Measurements from ENCODE around the gene EMILIN3. TPM values are rescaled to one million over a fixed set of nuclear protein-coding genes. Genes with fewer than 3 reads are reported as not detected.
"Not testable (repeated sequence)": the region's sequence is repeated elsewhere in the genome, so short reads cannot be mapped to it uniquely, and the experiment has no call there.

Gene EMILIN3
- polyA plus RNA-seq, 1 experiment, result 0.12 TPM

DNA sequence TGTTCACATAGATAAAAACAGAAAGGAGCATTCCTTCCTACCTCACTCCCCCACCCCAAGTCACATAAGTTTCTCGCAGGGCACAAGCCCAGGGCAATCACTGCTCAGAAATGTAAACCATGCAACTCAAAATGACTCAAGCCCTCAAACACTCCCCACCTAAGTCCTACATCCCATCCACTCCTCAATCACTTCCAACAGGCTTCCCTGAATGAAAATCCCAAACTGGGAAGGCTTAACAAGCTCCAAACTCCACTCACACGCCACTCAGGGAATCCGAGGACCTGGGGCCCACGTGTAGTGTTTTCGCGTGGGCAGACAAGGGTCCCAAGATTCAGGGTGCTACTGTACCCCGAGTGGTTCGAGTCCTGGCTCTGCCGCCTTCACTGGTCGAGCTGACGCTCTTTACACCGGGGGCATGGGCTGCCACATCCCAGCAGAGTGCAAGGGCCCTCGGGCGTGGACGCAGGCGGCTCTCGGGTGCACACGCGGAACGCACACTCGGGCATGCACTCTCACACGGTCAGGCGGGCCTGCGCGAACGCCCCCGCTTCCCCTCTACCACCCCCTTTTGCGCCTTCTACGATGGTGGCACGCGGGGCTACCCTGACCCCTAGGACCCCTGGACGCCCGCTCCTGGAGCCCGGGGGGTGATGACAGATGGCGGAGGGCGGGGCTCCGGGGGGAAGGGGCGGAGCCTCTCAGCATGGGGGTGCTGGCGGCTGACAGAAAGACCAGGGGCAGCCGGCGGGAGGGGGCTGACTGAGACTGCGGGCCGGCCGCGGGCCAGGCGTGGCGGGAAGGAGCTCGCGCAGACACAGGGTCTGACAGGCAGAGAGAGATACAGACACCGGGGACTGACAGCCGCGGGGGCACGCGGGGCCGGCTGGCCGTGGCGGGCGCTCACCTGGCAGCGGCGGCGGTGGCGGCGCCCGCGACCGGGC lies 49.7 kb downstream of the EMILIN3 start:
- DNase-seq (ENCODE audit: low read depth, low spot score), result peak; percentile 80

DNA sequence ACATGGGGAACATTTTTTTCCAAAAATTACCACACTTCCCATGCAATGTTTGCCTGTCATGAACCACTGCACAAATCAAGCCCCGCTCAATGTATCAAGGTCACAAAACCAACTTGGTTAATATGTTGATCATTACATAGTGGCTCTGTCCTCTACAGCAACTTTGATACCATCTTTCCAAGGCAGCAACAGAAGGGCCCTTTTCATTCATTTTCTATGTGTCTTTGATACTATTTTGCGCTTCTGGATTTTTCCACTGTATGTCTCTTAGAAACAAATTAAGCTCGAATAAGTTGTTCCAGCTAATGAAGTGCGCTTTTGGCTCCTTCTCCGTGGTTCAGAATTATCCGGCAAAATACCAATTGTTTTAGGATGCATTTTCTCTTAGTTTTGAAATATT lies 50.6 kb downstream of the EMILIN3 start:
- ChIA-PET CTCF (interaction anchor here (1.0 kb wide), 1 partner anchor 83 kb away, joined by 3 read pairs; no protein-coding TSS in a partner anchor), POLR2A (interaction anchor here (0.6 to 3.7 kb wide), 3 partner anchors 13 to 137 kb away, joined by 3 to 22 read pairs (median 4); no protein-coding TSS in a partner anchor)
- Histone ChIP-seq H3K27me3 (ENCODE audit: control insufficient read depth, insufficient read depth, low read length) (no peaks in the 10 kb centered on the region), H3K27ac (ENCODE audit: low read depth, low read length) (peak overlapping the region; percentile 32), H3K9me3 (ENCODE audit: control insufficient read depth, insufficient read depth, low read length) (no peaks in the 10 kb centered on the region), H3K4me3 (ENCODE audit: low read depth, low read length) (peak overlapping the region; percentile 90)
- TF ChIP-seq, protein P1, sequence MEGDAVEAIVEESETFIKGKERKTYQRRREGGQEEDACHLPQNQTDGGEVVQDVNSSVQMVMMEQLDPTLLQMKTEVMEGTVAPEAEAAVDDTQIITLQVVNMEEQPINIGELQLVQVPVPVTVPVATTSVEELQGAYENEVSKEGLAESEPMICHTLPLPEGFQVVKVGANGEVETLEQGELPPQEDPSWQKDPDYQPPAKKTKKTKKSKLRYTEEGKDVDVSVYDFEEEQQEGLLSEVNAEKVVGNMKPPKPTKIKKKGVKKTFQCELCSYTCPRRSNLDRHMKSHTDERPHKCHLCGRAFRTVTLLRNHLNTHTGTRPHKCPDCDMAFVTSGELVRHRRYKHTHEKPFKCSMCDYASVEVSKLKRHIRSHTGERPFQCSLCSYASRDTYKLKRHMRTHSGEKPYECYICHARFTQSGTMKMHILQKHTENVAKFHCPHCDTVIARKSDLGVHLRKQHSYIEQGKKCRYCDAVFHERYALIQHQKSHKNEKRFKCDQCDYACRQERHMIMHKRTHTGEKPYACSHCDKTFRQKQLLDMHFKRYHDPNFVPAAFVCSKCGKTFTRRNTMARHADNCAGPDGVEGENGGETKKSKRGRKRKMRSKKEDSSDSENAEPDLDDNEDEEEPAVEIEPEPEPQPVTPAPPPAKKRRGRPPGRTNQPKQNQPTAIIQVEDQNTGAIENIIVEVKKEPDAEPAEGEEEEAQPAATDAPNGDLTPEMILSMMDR (IDR thresholded peaks at IDR 0.05; ENCODE audit: low read depth, low read length), result no peak
- no peak for DNase-seq (ENCODE audit: low read depth, low spot score)

More for the DNA sequence above, 49.7 kb downstream of the EMILIN3 start:
- Histone ChIP-seq H3K27me3 (ENCODE audit: control insufficient read depth, insufficient read depth, low read length) (no peaks in the 10 kb centered on the region), H3K9me3 (ENCODE audit: control insufficient read depth, insufficient read depth, low read length) (no peaks in the 10 kb centered on the region), H3K4me3 (ENCODE audit: low read depth, low read length) (peak overlapping the region; percentile 90), H3K27ac (ENCODE audit: low read depth, low read length) (peak overlapping the region; percentile 99)
- TF ChIP-seq, protein P1 (IDR thresholded peaks at IDR 0.05; ENCODE audit: low read depth, low read length), result no peak
- ChIA-PET POLR2A (interaction anchor here (0.6 to 3.7 kb wide), 6 partner anchors 11 to 138 kb away, joined by 3 to 22 read pairs (median 4); no protein-coding TSS in a partner anchor), CTCF (interaction anchor here (1.0 kb wide), 1 partner anchor 84 kb away, joined by 3 read pairs; no protein-coding TSS in a partner anchor)

DNA sequence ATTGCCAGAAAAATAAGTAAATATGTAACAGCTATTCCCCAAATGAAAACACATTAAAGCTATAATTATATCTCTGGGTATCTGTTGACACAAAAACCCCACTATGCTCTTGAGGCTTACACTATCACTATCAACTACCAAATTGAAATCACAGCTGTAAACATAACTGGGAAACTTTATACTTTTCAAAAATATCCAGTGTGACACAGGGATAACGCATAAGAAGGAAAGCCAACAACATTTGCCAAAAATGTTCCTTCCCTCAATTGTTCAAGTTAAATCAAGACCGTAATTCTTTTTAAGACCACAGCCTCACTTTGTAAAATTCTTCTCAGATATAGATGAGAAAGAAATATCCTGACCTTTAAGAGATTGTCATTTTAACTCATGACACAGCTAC lies 52.2 kb downstream of the EMILIN3 start:
- ChIA-PET POLR2A (no interaction called here), CTCF (interaction anchor here (1.6 to 1.7 kb wide), 2 partner anchors 72 to 97 kb away, joined by 4 to 5 read pairs; no protein-coding TSS in a partner anchor)
- H3K9me3 ChIP-seq (ENCODE audit: control insufficient read depth, insufficient read depth, low read length), result no peaks in the 10 kb centered on the region
- H3K27ac ChIP-seq (ENCODE audit: low read depth, low read length), result no peak overlapping the region
- TF ChIP-seq, protein P1 (IDR thresholded peaks at IDR 0.05; ENCODE audit: low read depth, low read length), result no peak
- H3K4me3 ChIP-seq (ENCODE audit: low read depth, low read length), result no peak overlapping the region
- DNase-seq (ENCODE audit: low read depth, low spot score), result no peak
- no peaks in the 10 kb centered on the region for H3K27me3 ChIP-seq (ENCODE audit: control insufficient read depth, insufficient read depth, low read length)

DNA sequence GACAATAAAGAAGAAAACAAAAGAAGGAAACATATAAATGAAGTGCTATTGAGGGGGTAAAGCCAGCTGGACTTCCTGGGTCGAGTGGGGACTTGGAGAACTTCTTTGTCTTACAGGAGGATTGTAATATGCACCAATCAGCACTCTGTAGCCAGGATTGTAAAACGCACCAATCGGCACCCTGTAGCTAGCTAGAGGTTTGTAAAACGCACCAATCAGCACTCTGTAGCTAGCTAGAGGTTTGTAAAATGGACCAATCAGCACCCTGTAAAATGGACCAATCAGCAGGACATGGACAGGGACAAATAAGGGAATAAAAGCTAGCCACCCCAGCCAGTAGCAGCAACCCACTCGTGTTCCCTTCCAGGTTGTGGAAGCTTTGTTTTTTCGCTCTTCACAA lies 54.6 kb downstream of the EMILIN3 start:
- DNase-seq (ENCODE audit: low read depth, low spot score); H3K9me3 ChIP-seq (ENCODE audit: control insufficient read depth, insufficient read depth, low read length); H3K27me3 ChIP-seq (ENCODE audit: control insufficient read depth, insufficient read depth, low read length); H3K4me3 ChIP-seq (ENCODE audit: low read depth, low read length); H3K27ac ChIP-seq (ENCODE audit: low read depth, low read length); POLR2A ChIA-PET: not testable (repeated sequence)
- CTCF ChIA-PET, result interaction anchor here (1.0 to 2.0 kb wide), 3 partner anchors 27 to 139 kb away, joined by 3 to 6 read pairs (median 4); partner anchors contain the start of gene LPIN3

Other genes with a start within 250 kb of the EMILIN3 start
- 54.6 and 71.8 TPM in 2 replicates for gene PLCG1, start 229.3 kb downstream of the EMILIN3 start, polyA plus RNA-seq (2011; rRNA removed)
- gene ZHX3, start 49.1 kb downstream of the EMILIN3 start, polyA plus RNA-seq (2011; rRNA removed), result 24.1 and 29.5 TPM in 2 replicates
- 1.2 and 2.0 TPM in 2 replicates for gene LPIN3, start 26.0 kb downstream of the EMILIN3 start, polyA plus RNA-seq (2011; rRNA removed)